Liver (tissue), 9 donors: Measurements from ENCODE around the gene SAMD4A. TPM values are rescaled to one million over a fixed set of nuclear protein-coding genes. Genes with fewer than 3 reads are reported as not detected.

Experiments used
- DNase-seq: peaks from one replicate; pipeline ENCODE4 v3.0.0-alpha.2; 2017; ENCODE audit warnings: low spot score
- H3K27ac ChIP-seq, 2 donors: one replicate each; pipeline ENCODE4 v1.7.0; 2013; ENCODE audit warnings: inconsistent platforms in 2 of 2, low read length in 2 of 2, control low read depth in 1 of 2, low read depth in 1 of 2, mild to moderate bottlenecking in 1 of 2
- H3K27me3 ChIP-seq, 4 donors: one replicate each; pipeline versions ENCODE4 v1.6.1 to v1.7.0; 2013; ENCODE audit warnings: low read length in 3 of 4, inconsistent platforms in 1 of 4, mild to moderate bottlenecking in 1 of 4, moderate library complexity in 1 of 4; ENCODE audit not compliant: control insufficient read depth in 4 of 4, insufficient read depth in 4 of 4
- H3K36me3 ChIP-seq, 4 donors: one replicate each; pipeline versions ENCODE4 v1.6.1 to v1.7.0; 2013; ENCODE audit warnings: low read length in 3 of 4, mild to moderate bottlenecking in 3 of 4, low read depth in 1 of 4, moderate library complexity in 1 of 4; ENCODE audit not compliant: control insufficient read depth in 4 of 4, insufficient read depth in 3 of 4
- H3K4me1 ChIP-seq, 4 donors: one replicate each; pipeline versions ENCODE4 v1.6.1 to v1.7.0; 2013; ENCODE audit warnings: low read length in 3 of 4, mild to moderate bottlenecking in 3 of 4, moderate library complexity in 1 of 4; ENCODE audit not compliant: control insufficient read depth in 4 of 4, insufficient read depth in 4 of 4
- H3K4me3 ChIP-seq, 3 donors: one replicate each; pipeline versions ENCODE4 v1.6.1 to v1.7.0; 2013; ENCODE audit warnings: low read length in 3 of 3, control low read depth in 1 of 3, low read depth in 1 of 3, mild to moderate bottlenecking in 1 of 3
- H3K9ac ChIP-seq, 2 donors: one replicate each; pipeline ENCODE4 v1.7.0; 2013; ENCODE audit warnings: low read length in 2 of 2, mild to moderate bottlenecking in 2 of 2, moderate library complexity in 2 of 2, control low read depth in 1 of 2, low read depth in 1 of 2
- H3K9me3 ChIP-seq, 4 donors: one replicate each; pipeline versions ENCODE4 v1.6.1 to v1.7.0; 2013; ENCODE audit warnings: low read length in 3 of 4; ENCODE audit not compliant: control insufficient read depth in 4 of 4
- ATF3 ChIP-seq: IDR thresholded peaks from 2 replicates; pipeline ENCODE4 v1.6.1; 2016; ENCODE audit warnings: antibody characterized with exemption
- CTCF ChIP-seq: fragments of 150-350 bp; IDR thresholded peaks from 2 replicates; pipeline ENCODE4 v1.5.1; 2017; ENCODE audit warnings: improper control_type of control experiment, low read depth, low read length; ENCODE audit not compliant: missing input control
- FOXA1 ChIP-seq: IDR thresholded peaks from 2 replicates; pipeline ENCODE4 v1.6.1; 2016; ENCODE audit warnings: antibody characterized with exemption
- GABPA ChIP-seq, 2 donors: IDR thresholded peaks in 1 of 2; conservative IDR thresholded peaks in 1 of 2; 2 replicates each; pipeline ENCODE4 v1.6.1; 2016; ENCODE audit warnings: antibody characterized with exemption in 2 of 2, mild to moderate bottlenecking in 1 of 2, moderate library complexity in 1 of 2
- HNF4G ChIP-seq: IDR thresholded peaks from 2 replicates; pipeline ENCODE4 v1.6.1; 2016; ENCODE audit warnings: antibody characterized with exemption
- NR2F2 ChIP-seq: IDR thresholded peaks from 2 replicates; pipeline ENCODE4 v1.6.1; 2016; ENCODE audit warnings: antibody characterized with exemption
- RAD21 ChIP-seq, 2 donors: IDR thresholded peaks; 2 replicates each; pipeline ENCODE4 v1.6.1; 2016; ENCODE audit warnings: antibody characterized with exemption in 2 of 2, mild to moderate bottlenecking in 2 of 2
- REST ChIP-seq: IDR thresholded peaks from 2 replicates; pipeline ENCODE4 v1.6.1; 2016; ENCODE audit warnings: antibody characterized with exemption, mild to moderate bottlenecking
- SP1 ChIP-seq: IDR thresholded peaks from 2 replicates; pipeline ENCODE4 v1.6.1; 2018; ENCODE audit warnings: antibody characterized with exemption, mild to moderate bottlenecking
- TAF1 ChIP-seq: conservative IDR thresholded peaks from 2 replicates; pipeline ENCODE4 v1.6.1; 2016; ENCODE audit warnings: antibody characterized with exemption, mild to moderate bottlenecking
- YY1 ChIP-seq: IDR thresholded peaks from 2 replicates; pipeline ENCODE4 v1.6.1; 2016; ENCODE audit warnings: antibody characterized with exemption, mild to moderate bottlenecking
- WGBS: extraction: QIAGEN DNeasy Blood & Tissue Kit; methylation state at CpG from one replicate; pipeline ENCODE4 v1.1.7; 2013; 5-methylcytosine and 5-hydroxymethylcytosine counted together
- polyA plus RNA-seq, 2 donors: library from polyadenylated mRNA; stranded (reverse) in 1 of 2; unstranded in 1 of 2; fragments of 200-250 nt in 1 of 2; fragments of >200 nt in 1 of 2; fragmentation: Nextera tagmentation in 1 of 2; extraction: Ambion mirVana in 1 of 2; gene quantifications; one replicate each; pipeline versions ENCODE4 v1.2.1 to v1.2.3, GENCODE V29; 2013 to 2015
- total RNA-seq, 2 donors: library from RNA; depleted of rRNA; stranded (reverse); fragments of >200 nt; gene quantifications; one replicate each; pipeline ENCODE4 v1.2.3, GENCODE V29; 2014
- TF ChIP-seq, protein P1 (sequence below): IDR thresholded peaks from 2 replicates; pipeline ENCODE4 v1.6.1; 2016; ENCODE audit warnings: antibody characterized with exemption
- TF ChIP-seq, protein P2 (sequence below): IDR thresholded peaks from 2 replicates; pipeline ENCODE4 v1.6.1; 2016; ENCODE audit warnings: antibody characterized with exemption
- donor health status: healthy.
- donor health status: healthy.
- donor health status: healthy.
- donor health status: healthy.
- donor health status: healthy.

SAMD4A gene
- total and polyA plus RNA-seq, 4 donors: 4.3 to 17.8 (median 8.1) TPM

DNA sequence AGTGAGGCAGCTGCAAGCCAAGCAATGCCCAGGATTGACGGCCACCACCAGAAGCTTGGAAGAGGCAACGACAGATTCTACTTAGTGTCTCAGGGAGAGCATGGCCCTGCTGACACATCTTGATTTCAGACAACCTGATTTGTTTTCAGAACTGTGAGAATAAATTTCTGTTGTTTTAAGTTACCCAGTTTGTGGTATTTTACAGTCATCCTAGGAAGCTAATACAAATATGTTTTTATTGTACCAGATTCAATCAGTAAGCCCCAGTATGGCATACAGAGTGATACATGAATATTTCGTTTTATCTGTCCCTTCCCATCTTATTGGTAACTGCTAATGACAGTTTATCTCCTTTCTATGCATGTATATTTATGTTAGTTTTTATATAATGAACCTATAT, 62.3 kb downstream of the SAMD4A start:
- Histone ChIP-seq H3K27ac (no peak overlapping the region), H3K36me3 (no peaks in the 10 kb centered on the region), H3K9me3 (no peaks in the 10 kb centered on the region), H3K9ac (no peak overlapping the region), H3K4me3 (no peak overlapping the region), H3K4me1 (peaks cover 0 to 11% (median 3%) of the 10 kb centered on the region in 4 donors), H3K27me3 (no peaks in the 10 kb centered on the region)
- TF ChIP-seq FOXA1: no peak
- TF ChIP-seq GABPA (IDR thresholded peaks at IDR 0.05 in 1 of 2, conservative IDR thresholded peaks at IDR 0.05 in 1 of 2): no peak
- TF ChIP-seq TAF1: no peak
- TF ChIP-seq REST: no peak
- no peak for TF ChIP-seq ATF3
- TF ChIP-seq CTCF: no peak
- TF ChIP-seq, protein P1, sequence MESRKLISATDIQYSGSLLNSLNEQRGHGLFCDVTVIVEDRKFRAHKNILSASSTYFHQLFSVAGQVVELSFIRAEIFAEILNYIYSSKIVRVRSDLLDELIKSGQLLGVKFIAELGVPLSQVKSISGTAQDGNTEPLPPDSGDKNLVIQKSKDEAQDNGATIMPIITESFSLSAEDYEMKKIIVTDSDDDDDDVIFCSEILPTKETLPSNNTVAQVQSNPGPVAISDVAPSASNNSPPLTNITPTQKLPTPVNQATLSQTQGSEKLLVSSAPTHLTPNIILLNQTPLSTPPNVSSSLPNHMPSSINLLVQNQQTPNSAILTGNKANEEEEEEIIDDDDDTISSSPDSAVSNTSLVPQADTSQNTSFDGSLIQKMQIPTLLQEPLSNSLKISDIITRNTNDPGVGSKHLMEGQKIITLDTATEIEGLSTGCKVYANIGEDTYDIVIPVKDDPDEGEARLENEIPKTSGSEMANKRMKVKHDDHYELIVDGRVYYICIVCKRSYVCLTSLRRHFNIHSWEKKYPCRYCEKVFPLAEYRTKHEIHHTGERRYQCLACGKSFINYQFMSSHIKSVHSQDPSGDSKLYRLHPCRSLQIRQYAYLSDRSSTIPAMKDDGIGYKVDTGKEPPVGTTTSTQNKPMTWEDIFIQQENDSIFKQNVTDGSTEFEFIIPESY: no peak
- TF ChIP-seq, protein P2, sequence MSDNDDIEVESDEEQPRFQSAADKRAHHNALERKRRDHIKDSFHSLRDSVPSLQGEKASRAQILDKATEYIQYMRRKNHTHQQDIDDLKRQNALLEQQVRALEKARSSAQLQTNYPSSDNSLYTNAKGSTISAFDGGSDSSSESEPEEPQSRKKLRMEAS: no peak
- no peak for TF ChIP-seq HNF4G
- TF ChIP-seq NR2F2: no peak
- TF ChIP-seq RAD21 (IDR thresholded peaks at IDR 0.05): no peak
- TF ChIP-seq YY1: no peak
- TF ChIP-seq SP1: no peak
- DNase-seq: no peak
- WGBS: 91% methylated on average over 3 of the region's 3 CpGs

DNA sequence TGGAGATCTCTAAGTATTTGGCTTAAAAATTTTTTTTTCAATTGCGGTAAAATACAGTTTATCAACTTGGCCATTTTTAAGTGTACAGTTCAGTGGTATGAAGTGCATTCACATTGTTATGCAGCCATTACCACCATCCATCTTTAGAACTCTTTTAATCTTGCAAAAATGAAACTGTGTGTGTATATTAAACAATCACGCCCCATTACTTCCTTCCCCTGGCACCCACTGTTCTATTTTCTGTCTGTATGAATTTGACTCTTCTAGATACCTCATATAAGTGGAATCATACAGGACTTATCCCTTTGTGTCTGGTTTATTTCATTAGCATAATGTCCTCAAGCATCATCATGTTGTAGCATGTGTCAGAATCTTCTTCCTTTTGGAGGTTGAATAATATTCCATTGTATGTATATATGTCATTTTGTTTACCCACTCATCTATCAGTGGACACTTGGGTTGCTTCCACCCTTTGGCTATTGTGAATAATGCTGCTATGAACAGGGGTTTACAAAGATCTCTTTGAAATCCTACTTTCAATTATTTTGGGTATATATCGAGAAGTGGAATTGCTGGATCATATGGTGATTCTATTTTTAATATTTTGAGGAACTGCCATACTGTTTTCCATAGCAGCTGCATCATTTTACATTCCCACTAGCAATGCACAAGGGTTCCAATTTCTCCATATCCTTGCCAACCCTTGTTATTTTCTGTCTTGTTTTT, 62.9 kb downstream of the SAMD4A start:
- no peak overlapping the region for H3K4me3 ChIP-seq
- H3K4me1 ChIP-seq: peaks cover 0 to 11% (median 3%) of the 10 kb centered on the region in 4 donors
- no peaks in the 10 kb centered on the region for H3K9me3 ChIP-seq
- WGBS: 77% methylated on average over 3 of the region's 3 CpGs
- no peak overlapping the region for H3K27ac ChIP-seq
- no peaks in the 10 kb centered on the region for H3K36me3 ChIP-seq
- no peaks in the 10 kb centered on the region for H3K27me3 ChIP-seq
- no peak overlapping the region for H3K9ac ChIP-seq
- DNase-seq: no peak
- TF ChIP-seq, protein P2: no peak
